Neural progenitor cell (in vitro differentiated cells): ENCODE data around the gene DLGAP4.

Experiments
- CTCF ChIP-seq: fragments of 200-600 bp; sonication (generic); IDR thresholded peaks from 2 replicates; pipeline ENCODE4 v1.5.1; 2017; ENCODE audit warnings: antibody characterized with exemption, mild to moderate bottlenecking
- EZH2 ChIP-seq: fragments of 200-600 bp; sonication (generic); IDR thresholded peaks from 2 replicates; pipeline ENCODE4 v1.6.1; 2017; ENCODE audit warnings: antibody characterized with exemption, mild to moderate bottlenecking, moderate library complexity

GRCh38 chr20:36275011-36275410 is 31.1 kb upstream of the DLGAP4 start:
- TF ChIP-seq CTCF (no peak), EZH2 (no peak)
